Activated naive CD4-positive, alpha-beta T cell treated with anti-CD3 and anti-CD28 coated beads for 36 hours (primary cell): ENCODE measurements around the gene ARHGAP19. TPM values are rescaled to one million over a fixed set of nuclear protein-coding genes. Genes with fewer than 3 reads are reported as not detected.

Source experiments
- CTCF ChIA-PET: fragments of 350-600 bp; sonication (Branson Sonifier 250); formaldehyde crosslinking; loops from one replicate; lab custom pipeline; 2021; ENCODE audit warnings: antibody characterized with exemption; lab: Charles Lee
- DNase-seq: peaks from one replicate; pipeline ENCODE4 v3.0.0-alpha.2; 2020
- H3K27ac Mint-ChIP-seq: one replicate; pipeline ENCODE4 v1.8.0; 2021; ENCODE audit warnings: mild to moderate bottlenecking, mixed read lengths
- H3K27me3 Mint-ChIP-seq: one replicate; pipeline ENCODE4 v1.8.0; 2021; ENCODE audit warnings: low read depth, mixed read lengths
- H3K36me3 Mint-ChIP-seq: one replicate; pipeline ENCODE4 v1.8.0; 2021; ENCODE audit warnings: low read depth, mixed read lengths
- H3K4me1 Mint-ChIP-seq: one replicate; pipeline ENCODE4 v1.8.0; 2021; ENCODE audit warnings: low read depth, mixed read lengths
- H3K4me3 Mint-ChIP-seq: one replicate; pipeline ENCODE4 v1.8.0; 2021; ENCODE audit warnings: mild to moderate bottlenecking, moderate library complexity, mixed read lengths
- H3K9me3 Mint-ChIP-seq: one replicate; pipeline ENCODE4 v1.8.0; 2021; ENCODE audit warnings: mixed read lengths
- intact Hi-C: fragments of 100-400 bp; cut with micrococcal nuclease; formaldehyde crosslinking; loops from one replicate; pipeline ENCODE4 v1.15.1; 2023
- total RNA-seq, 2 experiments: library from RNA; stranded (reverse); gene quantifications; one replicate each; pipeline ENCODE4 v1.2.3, GENCODE V29; 2021

Gene ARHGAP19, protein sequence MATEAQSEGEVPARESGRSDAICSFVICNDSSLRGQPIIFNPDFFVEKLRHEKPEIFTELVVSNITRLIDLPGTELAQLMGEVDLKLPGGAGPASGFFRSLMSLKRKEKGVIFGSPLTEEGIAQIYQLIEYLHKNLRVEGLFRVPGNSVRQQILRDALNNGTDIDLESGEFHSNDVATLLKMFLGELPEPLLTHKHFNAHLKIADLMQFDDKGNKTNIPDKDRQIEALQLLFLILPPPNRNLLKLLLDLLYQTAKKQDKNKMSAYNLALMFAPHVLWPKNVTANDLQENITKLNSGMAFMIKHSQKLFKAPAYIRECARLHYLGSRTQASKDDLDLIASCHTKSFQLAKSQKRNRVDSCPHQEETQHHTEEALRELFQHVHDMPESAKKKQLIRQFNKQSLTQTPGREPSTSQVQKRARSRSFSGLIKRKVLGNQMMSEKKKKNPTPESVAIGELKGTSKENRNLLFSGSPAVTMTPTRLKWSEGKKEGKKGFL
- total RNA-seq = 10 to 100 TPM; 76.7 to 91.9 TPM

DNA sequence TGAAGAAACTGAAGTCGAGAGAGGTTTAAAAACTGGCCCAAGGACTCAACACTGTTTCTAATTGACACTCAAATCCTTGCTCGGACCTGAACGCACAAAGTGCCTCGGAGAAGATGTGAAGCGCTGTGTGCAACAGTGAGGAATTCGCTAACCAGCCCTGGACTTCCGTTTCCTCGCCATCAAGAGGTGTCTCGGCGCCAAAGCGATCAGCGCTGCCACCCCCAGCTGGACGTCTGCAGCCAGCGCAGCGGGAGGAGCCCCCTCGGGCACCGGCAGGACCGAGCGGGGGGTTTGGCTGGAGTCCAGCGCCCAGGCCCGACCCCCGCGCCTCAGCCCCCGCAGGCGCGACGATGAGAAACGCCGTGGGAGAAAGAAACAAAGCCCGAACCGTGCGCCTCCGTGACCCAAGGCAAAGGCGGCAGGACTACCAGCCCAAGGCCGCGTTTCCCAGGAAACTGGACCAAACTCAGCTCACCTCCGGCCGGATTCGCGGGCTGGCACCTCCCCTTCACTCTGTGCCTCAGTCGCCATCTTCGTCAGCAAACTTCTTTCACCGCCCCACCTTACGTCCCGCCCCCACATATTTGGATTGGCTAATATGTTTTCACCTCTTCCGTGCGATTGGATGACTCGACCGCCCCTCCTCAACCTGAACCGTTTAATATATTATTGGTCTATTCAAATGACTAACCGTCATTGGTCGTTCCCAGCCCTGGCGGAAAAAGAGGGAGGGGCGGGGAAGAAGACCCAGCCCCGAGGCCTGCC lies at the start of gene ARHGAP19:
TSS of gene ARHGAP19 (minus strand) at position 541 of the 765 bp plus-strand sequence. CDS start at position 531, 10 bp downstream.
- H3K27me3 Mint-ChIP-seq = no peaks in the 10 kb centered on the region
- H3K36me3 Mint-ChIP-seq = peaks cover 9% of the 10 kb centered on the region
- peak; percentile 98 for DNase-seq
- intact Hi-C loops = loop anchor here (1.0 to 5.0 kb wide), 12 partner anchors 27 to 840 kb away; partner anchors contain the start of genes AVPI1, FRAT1, FRAT2 and LCOR
- H3K4me3 Mint-ChIP-seq = peak within 1 kb of the TSS; percentile 91
- H3K9me3 Mint-ChIP-seq = no peaks in the 10 kb centered on the region
- H3K4me1 Mint-ChIP-seq = peaks cover 23% of the 10 kb centered on the region
- CTCF ChIA-PET = no interaction called here
- peak within 1 kb of the TSS; percentile 88 for H3K27ac Mint-ChIP-seq

DNA sequence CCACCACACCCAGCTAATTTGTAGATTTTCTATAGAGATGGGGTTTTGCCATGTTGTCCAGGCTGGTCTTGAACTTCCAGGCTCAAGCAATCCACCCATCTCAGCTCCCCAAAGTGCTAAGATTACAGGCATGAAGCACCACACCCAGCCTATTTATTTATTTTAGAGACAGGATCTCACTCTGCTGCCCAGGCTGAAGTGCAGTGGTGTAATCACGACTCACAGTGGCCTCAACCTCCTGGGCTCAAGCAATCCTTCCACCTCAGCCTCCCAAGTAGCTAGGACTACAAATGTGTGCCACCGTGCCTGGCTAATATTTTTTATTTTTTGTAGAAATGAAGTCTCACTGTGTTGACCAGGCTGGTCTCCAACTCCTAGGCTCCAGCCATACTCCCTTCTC lies 49.0 kb upstream of the ARHGAP19 start:
- intact Hi-C loops = no loop called here
- H3K36me3 Mint-ChIP-seq = no peaks in the 10 kb centered on the region
- no peaks in the 10 kb centered on the region for H3K27me3 Mint-ChIP-seq
- H3K27ac Mint-ChIP-seq = no peak overlapping the region
- H3K9me3 Mint-ChIP-seq = no peaks in the 10 kb centered on the region
- CTCF ChIA-PET = interaction anchor here (1.0 kb wide), 1 partner anchor 9 kb away, joined by 3 read pairs; no protein-coding TSS in a partner anchor
- DNase-seq = no peak
- H3K4me1 Mint-ChIP-seq = no peaks in the 10 kb centered on the region
- H3K4me3 Mint-ChIP-seq = no peak overlapping the region

DNA sequence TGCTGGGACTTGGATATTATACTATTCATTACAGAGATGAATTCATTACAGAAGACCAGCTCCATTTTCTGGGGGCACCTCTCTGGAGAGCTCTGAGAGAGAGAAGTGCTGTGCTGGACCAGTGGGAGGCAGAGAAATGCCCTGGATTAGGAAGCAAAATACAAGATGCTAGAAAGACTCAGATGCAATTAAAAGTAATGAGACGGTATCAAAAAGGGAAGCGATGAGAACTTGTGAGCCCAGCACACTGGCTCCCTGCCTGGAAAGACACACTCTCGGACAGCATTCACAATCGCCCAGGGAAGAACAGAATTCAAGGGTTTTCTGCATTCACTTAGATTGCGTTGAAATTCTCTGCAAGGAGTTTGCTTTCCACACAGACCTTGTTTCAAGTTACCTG lies 45.6 kb upstream of the ARHGAP19 start:
- Mint-ChIP-seq H3K27ac (no peak overlapping the region), H3K4me3 (no peak overlapping the region), H3K9me3 (no peaks in the 10 kb centered on the region), H3K27me3 (no peaks in the 10 kb centered on the region), H3K4me1 (peaks cover 9% of the 10 kb centered on the region), H3K36me3 (no peaks in the 10 kb centered on the region)
- no peak for DNase-seq
- intact Hi-C loops = loop anchor here (10.0 kb wide), 1 partner anchor 503 kb away; the partner anchor contains the start of gene LCOR
- CTCF ChIA-PET = no interaction called here

DNA sequence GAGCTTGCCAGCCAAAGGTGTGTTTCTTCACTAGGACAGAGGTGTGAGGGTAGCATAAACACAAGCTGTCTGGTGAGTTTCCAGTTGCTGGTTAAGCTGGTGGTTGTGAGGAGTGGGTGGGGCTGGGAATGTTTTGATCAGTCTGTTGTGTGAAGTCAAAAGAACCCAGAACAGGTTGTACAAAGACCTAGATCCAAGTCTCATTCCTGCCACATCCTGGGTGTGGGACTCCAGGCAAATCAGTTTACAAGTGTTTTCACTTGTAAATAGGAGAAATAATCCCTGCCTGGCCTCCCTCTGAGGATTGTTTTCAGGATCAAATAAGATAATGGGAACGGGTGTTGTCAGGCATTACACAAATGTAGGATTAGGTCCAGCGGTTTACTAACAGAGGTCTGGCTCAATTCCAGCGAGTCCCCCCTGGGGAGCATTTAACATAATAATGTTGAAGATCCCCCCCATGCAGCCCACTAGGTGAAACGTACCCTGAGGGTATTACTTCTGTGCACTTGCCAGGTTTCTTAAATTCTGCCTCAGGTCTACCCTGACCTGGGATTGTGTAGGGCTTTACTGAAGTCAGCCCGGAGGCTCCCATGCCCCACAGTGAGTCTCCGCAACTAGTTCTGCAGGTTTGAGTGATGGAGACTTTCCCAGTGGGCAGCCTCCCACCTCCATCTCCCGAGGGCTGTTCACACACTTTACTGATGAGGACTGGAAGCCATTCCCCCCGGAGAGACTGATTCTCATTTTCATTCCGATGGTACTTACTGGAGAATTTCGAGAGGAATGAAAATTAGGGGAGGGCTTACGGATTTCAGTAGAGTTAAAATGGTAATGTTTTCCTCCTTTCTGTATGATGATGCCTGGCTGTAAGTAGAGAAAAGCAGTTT lies 44.8 kb upstream of the ARHGAP19 start:
- Mint-ChIP-seq H3K27ac (no peak overlapping the region), H3K27me3 (no peaks in the 10 kb centered on the region), H3K9me3 (no peaks in the 10 kb centered on the region), H3K36me3 (no peaks in the 10 kb centered on the region), H3K4me1 (peaks cover 18% of the 10 kb centered on the region), H3K4me3 (no peak overlapping the region)
- intact Hi-C loops = loop anchor here (10.0 kb wide), 1 partner anchor 502 kb away; the partner anchor contains the start of gene LCOR
- CTCF ChIA-PET = interaction anchor here (0.6 kb wide), 1 partner anchor 58 kb away, joined by 3 read pairs; no protein-coding TSS in a partner anchor
- DNase-seq = no peak

DNA sequence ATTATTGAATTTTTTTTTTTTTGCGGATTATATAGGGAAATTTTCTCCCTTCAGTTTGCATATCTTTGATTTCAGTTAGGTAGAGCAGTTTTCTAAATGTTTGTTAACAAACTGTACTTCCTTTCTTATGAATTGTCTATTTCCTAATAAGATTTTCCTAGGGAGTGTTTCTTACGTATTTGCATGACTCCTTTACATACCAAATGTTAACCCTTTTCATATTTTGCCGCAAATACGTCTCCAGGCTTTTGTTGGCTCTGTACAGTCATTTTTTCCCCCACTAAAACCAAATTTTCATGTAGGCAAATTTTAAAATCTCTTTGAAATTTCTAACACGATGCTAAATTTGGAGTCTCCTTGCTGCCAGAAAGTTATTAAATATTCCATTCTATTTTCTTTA lies 44.0 kb upstream of the ARHGAP19 start:
- H3K4me3 Mint-ChIP-seq = no peak overlapping the region
- H3K4me1 Mint-ChIP-seq = peaks cover 22% of the 10 kb centered on the region
- CTCF ChIA-PET = interaction anchor here (0.6 kb wide), 1 partner anchor 57 kb away, joined by 3 read pairs; no protein-coding TSS in a partner anchor
- intact Hi-C loops = loop anchor here (10.0 kb wide), 1 partner anchor 502 kb away; the partner anchor contains the start of gene LCOR
- H3K9me3 Mint-ChIP-seq = no peaks in the 10 kb centered on the region
- no peak for DNase-seq
- H3K27ac Mint-ChIP-seq = no peak overlapping the region
- no peaks in the 10 kb centered on the region for H3K27me3 Mint-ChIP-seq
- H3K36me3 Mint-ChIP-seq = no peaks in the 10 kb centered on the region

DNA sequence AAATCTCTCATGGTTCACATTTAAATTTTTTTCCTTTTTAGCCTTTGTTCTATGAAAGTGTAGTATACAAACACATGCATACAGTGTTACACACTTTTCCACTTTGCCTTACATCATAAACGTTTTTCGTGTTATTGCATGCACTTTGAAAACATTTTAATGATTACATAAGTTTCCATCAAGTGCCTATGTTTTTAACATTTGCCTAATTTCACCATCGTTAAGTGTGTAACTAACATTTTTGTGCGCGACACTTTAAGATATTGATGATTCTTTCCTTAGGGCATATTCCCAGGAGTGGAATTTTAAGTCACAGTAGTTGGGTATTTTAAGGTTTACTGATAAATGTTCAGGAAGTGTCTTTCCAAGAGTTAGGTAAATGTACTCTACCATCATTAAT lies 43.6 kb upstream of the ARHGAP19 start:
- DNase-seq = no peak
- H3K27me3 Mint-ChIP-seq = no peaks in the 10 kb centered on the region
- H3K27ac Mint-ChIP-seq = no peak overlapping the region
- peak overlapping the region; percentile 63 for H3K4me3 Mint-ChIP-seq
- CTCF ChIA-PET = no interaction called here
- H3K4me1 Mint-ChIP-seq = peaks cover 27% of the 10 kb centered on the region
- intact Hi-C loops = loop anchor here (10.0 kb wide), 1 partner anchor 501 kb away; the partner anchor contains the start of gene LCOR
- peaks cover 2% of the 10 kb centered on the region for H3K36me3 Mint-ChIP-seq
- H3K9me3 Mint-ChIP-seq = no peaks in the 10 kb centered on the region

DNA sequence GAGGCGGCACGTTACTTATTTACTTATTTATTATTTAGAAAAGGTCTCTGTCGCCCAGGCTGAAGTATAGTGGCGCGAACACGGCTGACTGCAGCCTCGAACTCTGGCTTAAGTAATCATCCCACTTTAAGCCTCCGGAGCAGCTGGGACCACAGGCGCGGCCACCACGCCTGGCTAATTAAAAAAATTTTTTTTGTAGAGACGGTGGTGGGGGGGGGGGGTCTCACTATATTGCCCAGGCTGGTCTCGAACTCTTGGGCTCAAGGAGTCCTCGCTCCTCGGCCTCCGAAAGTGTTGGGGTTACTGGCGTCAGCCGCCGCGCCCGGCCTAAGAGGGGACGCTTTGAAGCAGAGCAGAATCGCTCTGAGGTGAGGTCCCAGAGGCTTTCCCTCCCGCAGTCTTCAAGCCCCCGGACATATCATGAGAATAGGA lies 42.8 kb upstream of the ARHGAP19 start:
- DNase-seq = peak; percentile 19
- intact Hi-C loops = loop anchor here (1.0 to 10.0 kb wide), 3 partner anchors 84 to 500 kb away; partner anchors contain the start of genes LCOR, MMS19 and UBTD1

DNA sequence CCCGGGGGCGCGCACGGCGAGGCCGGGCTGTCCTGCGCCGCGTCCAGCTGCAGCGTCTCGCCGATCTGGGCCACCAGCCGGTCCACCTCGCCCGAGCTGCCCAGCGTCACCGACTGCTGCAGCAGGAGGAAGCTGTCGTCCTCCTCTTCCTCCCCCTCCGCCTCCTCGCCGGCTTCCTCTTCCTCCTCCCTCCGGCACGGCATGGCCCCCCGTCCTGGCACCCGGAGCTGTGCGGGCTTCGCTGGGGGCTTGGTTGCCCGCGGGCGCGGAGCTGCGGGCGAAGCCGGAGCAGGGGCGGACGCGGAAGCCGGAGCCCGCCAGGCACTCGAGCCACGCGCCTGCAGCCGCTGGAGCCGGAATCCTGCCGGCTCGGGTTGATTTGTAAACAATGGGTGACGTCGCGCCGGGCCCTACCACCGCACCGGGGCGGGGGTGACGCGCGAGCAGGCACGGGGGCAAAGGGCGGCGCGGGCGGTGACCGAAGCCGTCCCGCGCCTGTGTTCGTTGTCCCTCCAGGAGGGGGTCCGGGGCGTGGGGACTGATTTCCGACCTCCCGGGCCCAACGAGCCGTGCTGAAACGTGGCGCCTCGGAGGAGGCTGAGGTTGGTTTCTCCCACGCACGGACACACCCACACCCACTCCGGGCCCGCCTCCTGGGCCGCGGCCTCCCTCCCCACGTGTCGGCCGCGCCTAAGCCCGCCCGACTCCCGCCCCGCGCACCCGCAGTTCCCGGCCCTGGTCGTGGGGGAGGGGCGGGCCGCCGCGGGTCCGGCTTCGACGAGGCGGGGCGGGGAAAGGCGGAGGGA lies 42.1 kb upstream of the ARHGAP19 start, which contains the start of gene FRAT2:
TSS of gene FRAT2 (minus strand) at position 360 of the 806 bp plus-strand sequence. CDS start at position 203, 157 bp downstream.
- Mint-ChIP-seq H3K36me3 (peaks cover 2% of the 10 kb centered on the region), H3K4me3 (peak within 1 kb of the TSS; percentile 75), H3K9me3 (no peaks in the 10 kb centered on the region), H3K27me3 (no peaks in the 10 kb centered on the region), H3K27ac (peak within 1 kb of the TSS; percentile 86), H3K4me1 (peaks cover 32% of the 10 kb centered on the region)
- DNase-seq = peak; percentile 87
- intact Hi-C loops = loop anchor here (1.0 to 10.0 kb wide), 9 partner anchors 42 to 747 kb away; partner anchors contain the start of genes ARHGAP19, LCOR, MMS19 and PGAM1
- CTCF ChIA-PET = interaction anchor here (0.6 to 4.0 kb wide), 3 partner anchors 15 to 307 kb away, joined by 3 to 39 read pairs (median 11); no protein-coding TSS in a partner anchor

More for the DNA sequence above, 42.8 kb upstream of the ARHGAP19 start:
- CTCF ChIA-PET = no interaction called here
- H3K36me3 Mint-ChIP-seq = peaks cover 2% of the 10 kb centered on the region
- no peaks in the 10 kb centered on the region for H3K9me3 Mint-ChIP-seq
- peak overlapping the region; percentile 75 for H3K4me3 Mint-ChIP-seq
- no peaks in the 10 kb centered on the region for H3K27me3 Mint-ChIP-seq
- no peak overlapping the region for H3K27ac Mint-ChIP-seq
- H3K4me1 Mint-ChIP-seq = peaks cover 27% of the 10 kb centered on the region

DNA sequence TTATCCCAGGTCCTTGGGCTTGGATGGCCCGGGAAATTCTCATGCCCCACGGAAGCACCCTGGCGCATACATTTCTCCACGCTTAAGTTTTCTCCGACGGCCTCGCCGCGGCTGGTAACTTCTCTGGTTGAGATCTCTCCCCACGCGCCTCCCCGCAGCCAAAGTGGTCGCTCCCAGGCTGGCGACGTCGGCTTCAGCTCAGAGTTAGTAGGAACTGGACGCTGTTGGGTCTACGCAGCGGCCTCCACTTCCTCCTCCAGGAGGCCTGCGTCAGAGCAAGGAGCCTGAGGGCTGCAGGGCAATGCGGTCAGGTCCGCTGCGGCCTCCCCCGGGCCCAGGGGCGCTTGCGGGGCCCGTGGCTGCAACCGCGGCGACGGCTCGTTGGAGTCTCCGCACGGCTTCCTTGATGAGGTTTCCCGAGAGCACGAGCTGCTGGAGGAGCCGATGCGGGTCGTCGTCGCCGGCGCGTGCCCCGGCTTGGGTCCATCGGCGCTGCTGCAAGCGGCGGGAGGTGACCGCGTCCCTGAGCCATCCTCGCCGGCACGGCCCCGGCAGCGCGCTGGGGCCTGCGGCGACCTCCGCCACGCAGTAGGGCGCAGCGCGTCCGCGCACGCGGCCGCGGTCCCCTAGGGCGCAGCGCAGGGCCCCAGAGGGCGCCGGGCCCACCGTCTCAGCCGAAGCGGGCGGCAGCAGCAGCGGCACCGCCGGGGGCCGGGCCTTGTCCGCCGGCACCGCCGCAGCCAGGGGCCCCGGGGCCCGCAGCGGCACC lies 41.3 kb upstream of the ARHGAP19 start:
- Mint-ChIP-seq H3K4me1 (peaks cover 38% of the 10 kb centered on the region), H3K36me3 (peaks cover 4% of the 10 kb centered on the region), H3K27ac (peak overlapping the region; percentile 63), H3K9me3 (no peaks in the 10 kb centered on the region), H3K27me3 (no peaks in the 10 kb centered on the region), H3K4me3 (peak overlapping the region; percentile 75)
- peak; percentile 54 for DNase-seq
- intact Hi-C loops = loop anchor here (1.0 to 10.0 kb wide), 12 partner anchors 13 to 746 kb away; partner anchors contain the start of genes ARHGAP19, LCOR, PGAM1 and PI4K2A
- CTCF ChIA-PET = interaction anchor here (2.0 to 4.0 kb wide), 3 partner anchors 12 to 54 kb away, joined by 11 to 39 read pairs (median 13); no protein-coding TSS in a partner anchor

DNA sequence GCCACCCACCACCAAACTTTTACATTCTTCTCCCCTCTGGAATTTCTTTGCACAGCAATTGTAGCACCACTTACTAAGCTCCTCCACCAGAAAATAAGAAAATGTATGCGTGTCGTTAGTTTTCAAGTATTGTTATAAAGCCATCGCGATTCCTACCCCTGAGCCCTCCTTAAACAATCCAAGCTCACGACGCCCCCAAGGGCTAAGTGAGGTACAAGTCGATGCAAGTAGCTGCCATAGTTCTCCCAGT lies 40.8 kb upstream of the ARHGAP19 start:
- no peaks in the 10 kb centered on the region for H3K27me3 Mint-ChIP-seq
- peaks cover 43% of the 10 kb centered on the region for H3K4me1 Mint-ChIP-seq
- H3K9me3 Mint-ChIP-seq = no peaks in the 10 kb centered on the region
- peaks cover 4% of the 10 kb centered on the region for H3K36me3 Mint-ChIP-seq
- H3K4me3 Mint-ChIP-seq = peak overlapping the region; percentile 75
- intact Hi-C loops = loop anchor here (1.0 to 10.0 kb wide), 8 partner anchors 13 to 746 kb away; partner anchors contain the start of genes LCOR, PI4K2A and TM9SF3
- peak overlapping the region; percentile 63 for H3K27ac Mint-ChIP-seq
- CTCF ChIA-PET = interaction anchor here (0.7 to 4.0 kb wide), 8 partner anchors 9 to 261 kb away, joined by 3 to 39 read pairs (median 4); no protein-coding TSS in a partner anchor
- no peak for DNase-seq
